Lung (tissue), 12 donors: ENCODE results near the gene KHNYN. TPM values are rescaled to one million over a fixed set of nuclear protein-coding genes. Genes with fewer than 3 reads are reported as not detected.

Source experiments
- ATAC-seq: fragments of 200-7000 bp; cut with Tn5 transposase; one replicate; pipeline ENCODE4 v1.9.1; 2020; ENCODE audit warnings: moderate number of reproducible peaks; ENCODE audit not compliant: insufficient read depth, low FRiP score
- DNase-seq, 3 donors: peaks; one replicate each; pipeline ENCODE4 v3.0.0-alpha.2; 2013 to 2017
- H3K27ac ChIP-seq, 2 donors: one replicate each; pipeline ENCODE4 v1.5.1; 2013; ENCODE audit warnings: mild to moderate bottlenecking in 2 of 2, moderate library complexity in 2 of 2, control low read depth in 1 of 2, inconsistent platforms in 1 of 2, low read depth in 1 of 2, low read length in 1 of 2
- H3K27me3 ChIP-seq, 3 donors: one replicate each; pipeline ENCODE4 v1.5.1; 2013; ENCODE audit warnings: low read length in 2 of 3; ENCODE audit not compliant: control insufficient read depth in 3 of 3, insufficient read depth in 3 of 3
- H3K36me3 ChIP-seq, 4 donors: one replicate each; pipeline ENCODE4 v1.5.1; 2013; ENCODE audit warnings: low read length in 4 of 4, mild to moderate bottlenecking in 1 of 4, moderate library complexity in 1 of 4; ENCODE audit not compliant: control insufficient read depth in 4 of 4, insufficient read depth in 4 of 4
- H3K4me1 ChIP-seq, 5 donors: one replicate each; pipeline ENCODE4 v1.5.1; 2013; ENCODE audit warnings: low read length in 5 of 5, mild to moderate bottlenecking in 2 of 5, moderate library complexity in 1 of 5; ENCODE audit not compliant: control insufficient read depth in 5 of 5, insufficient read depth in 5 of 5
- H3K4me3 ChIP-seq: one replicate; pipeline ENCODE4 v1.5.1; 2013; ENCODE audit warnings: mild to moderate bottlenecking, control low read depth, moderate library complexity
- H3K9ac ChIP-seq, 2 donors: one replicate each; pipeline ENCODE4 v1.5.1; 2013; ENCODE audit warnings: low read length in 2 of 2, control low read depth in 1 of 2; ENCODE audit not compliant: insufficient read depth in 1 of 2
- H3K9me3 ChIP-seq, 4 donors: one replicate each; pipeline ENCODE4 v1.5.1; 2013; ENCODE audit warnings: low read length in 3 of 4, mild to moderate bottlenecking in 1 of 4, moderate library complexity in 1 of 4; ENCODE audit not compliant: control insufficient read depth in 4 of 4, insufficient read depth in 3 of 4
- WGBS, 2 donors: extraction: QIAGEN DNeasy Blood & Tissue Kit; methylation state at CpG; one replicate each; pipeline ENCODE4 v1.1.7; 2013; 5-methylcytosine and 5-hydroxymethylcytosine counted together
- polyA plus RNA-seq, 2 donors: library from polyadenylated mRNA; stranded (reverse); fragments of 200-250 nt; gene quantifications; one replicate each; pipeline ENCODE4 v1.2.1, GENCODE V29; 2013
- total RNA-seq, 2 donors: library from RNA; depleted of rRNA in 1 of 2; stranded (reverse); fragments of >200 nt in 1 of 2; gene quantifications; one replicate each; pipeline ENCODE4 v1.2.1, GENCODE V29; 2014 to 2021
- TF ChIP-seq, protein P1 (sequence below): IDR thresholded peaks from 2 replicates; pipeline ENCODE4 v1.5.1; 2012; ENCODE audit warnings: mild to moderate bottlenecking; ENCODE audit errors: control extremely low read depth, extremely low read depth
- donor health status: control.
- donor health status: control.
- donor health status: Bipolar disorder and iron deficiency.
- donor health status: healthy.
- donor health status: DM: yes; HTN: yes; CAD: no.

The KHNYN gene
- total and polyA plus RNA-seq, 4 donors: 27.0 to 60.2 (median 41.1) TPM

DNA sequence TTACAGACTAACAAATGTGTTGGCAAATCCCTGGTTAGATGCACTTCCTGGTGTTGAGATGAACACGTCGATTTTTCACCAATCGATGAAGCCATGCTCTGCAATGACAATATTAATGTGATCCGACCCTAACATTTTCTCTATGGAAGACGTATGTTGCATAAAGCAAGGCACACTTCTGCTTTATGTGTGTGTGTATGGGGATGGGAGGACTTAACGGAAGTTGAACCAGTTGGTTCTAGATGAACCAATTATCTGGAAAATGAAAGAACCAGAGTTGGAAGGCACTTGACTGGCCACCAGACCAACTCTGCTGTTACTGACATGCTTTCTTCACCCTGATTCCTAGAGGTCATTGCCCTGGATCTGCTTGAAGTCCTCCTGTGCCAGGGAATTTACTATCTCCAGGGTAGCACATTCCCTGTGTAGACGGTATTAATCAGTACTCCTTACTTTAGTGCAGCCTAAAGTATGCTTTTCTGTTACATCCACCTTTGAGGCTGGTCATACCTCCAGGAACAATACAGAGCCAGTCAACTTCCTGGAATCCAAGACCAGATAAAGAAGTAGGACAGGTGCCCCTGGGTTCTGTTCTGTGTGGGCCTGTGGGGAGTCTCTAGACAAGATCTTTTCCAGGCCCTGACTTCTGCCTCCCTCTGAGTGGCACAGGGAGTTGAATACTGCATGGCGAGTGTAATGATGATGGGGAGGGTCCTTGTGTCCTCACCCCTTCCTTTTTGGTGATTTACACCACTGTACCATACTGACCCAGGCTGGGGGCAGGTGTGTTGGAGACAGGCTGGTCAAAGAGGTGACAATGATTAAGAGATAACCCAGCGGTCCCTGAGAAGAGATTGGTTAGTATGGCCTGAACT is 8.7 kb downstream of the KHNYN start:
- H3K4me3 ChIP-seq: no peak overlapping the region
- ATAC-seq: no peak
- no peaks in the 10 kb centered on the region for H3K27me3 ChIP-seq
- peak overlapping the region in 1 of 2 donors; percentile 51 for H3K27ac ChIP-seq
- DNase-seq: no peak
- peaks cover 4 to 13% (median 4%) of the 10 kb centered on the region in 5 donors for H3K4me1 ChIP-seq
- 57 to 68% methylated on average over 9 of the region's 9 CpGs for WGBS, 2 donors
- no peak overlapping the region for H3K9ac ChIP-seq
- H3K9me3 ChIP-seq: no peaks in the 10 kb centered on the region
- TF ChIP-seq, protein P1, sequence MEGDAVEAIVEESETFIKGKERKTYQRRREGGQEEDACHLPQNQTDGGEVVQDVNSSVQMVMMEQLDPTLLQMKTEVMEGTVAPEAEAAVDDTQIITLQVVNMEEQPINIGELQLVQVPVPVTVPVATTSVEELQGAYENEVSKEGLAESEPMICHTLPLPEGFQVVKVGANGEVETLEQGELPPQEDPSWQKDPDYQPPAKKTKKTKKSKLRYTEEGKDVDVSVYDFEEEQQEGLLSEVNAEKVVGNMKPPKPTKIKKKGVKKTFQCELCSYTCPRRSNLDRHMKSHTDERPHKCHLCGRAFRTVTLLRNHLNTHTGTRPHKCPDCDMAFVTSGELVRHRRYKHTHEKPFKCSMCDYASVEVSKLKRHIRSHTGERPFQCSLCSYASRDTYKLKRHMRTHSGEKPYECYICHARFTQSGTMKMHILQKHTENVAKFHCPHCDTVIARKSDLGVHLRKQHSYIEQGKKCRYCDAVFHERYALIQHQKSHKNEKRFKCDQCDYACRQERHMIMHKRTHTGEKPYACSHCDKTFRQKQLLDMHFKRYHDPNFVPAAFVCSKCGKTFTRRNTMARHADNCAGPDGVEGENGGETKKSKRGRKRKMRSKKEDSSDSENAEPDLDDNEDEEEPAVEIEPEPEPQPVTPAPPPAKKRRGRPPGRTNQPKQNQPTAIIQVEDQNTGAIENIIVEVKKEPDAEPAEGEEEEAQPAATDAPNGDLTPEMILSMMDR: no peak
- H3K36me3 ChIP-seq: peaks cover 6 to 44% (median 39%) of the 10 kb centered on the region in 4 donors

DNA sequence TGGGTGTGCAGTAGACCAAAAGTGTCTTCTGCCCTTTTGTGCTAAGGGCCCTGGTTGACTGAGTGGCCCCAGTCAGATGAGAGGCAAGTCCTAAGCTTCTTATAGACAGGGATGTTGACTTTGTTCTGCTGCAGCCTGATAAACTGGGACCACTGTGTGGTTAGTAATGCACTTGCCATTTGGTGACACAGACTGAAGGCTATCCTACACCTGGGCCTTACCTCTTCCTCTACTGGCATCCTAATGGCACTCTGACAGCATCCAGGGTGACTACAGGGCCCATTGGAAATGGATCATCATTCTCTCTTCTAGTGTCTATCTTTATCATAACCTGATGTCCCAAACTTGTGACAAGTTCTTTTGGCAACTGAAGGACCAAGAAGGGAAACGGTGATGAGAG is 9.5 kb downstream of the KHNYN start:
- no peak overlapping the region for H3K27ac ChIP-seq
- 80 to 86% methylated on average over 1 of the region's 1 CpG for WGBS, 2 donors

DNA sequence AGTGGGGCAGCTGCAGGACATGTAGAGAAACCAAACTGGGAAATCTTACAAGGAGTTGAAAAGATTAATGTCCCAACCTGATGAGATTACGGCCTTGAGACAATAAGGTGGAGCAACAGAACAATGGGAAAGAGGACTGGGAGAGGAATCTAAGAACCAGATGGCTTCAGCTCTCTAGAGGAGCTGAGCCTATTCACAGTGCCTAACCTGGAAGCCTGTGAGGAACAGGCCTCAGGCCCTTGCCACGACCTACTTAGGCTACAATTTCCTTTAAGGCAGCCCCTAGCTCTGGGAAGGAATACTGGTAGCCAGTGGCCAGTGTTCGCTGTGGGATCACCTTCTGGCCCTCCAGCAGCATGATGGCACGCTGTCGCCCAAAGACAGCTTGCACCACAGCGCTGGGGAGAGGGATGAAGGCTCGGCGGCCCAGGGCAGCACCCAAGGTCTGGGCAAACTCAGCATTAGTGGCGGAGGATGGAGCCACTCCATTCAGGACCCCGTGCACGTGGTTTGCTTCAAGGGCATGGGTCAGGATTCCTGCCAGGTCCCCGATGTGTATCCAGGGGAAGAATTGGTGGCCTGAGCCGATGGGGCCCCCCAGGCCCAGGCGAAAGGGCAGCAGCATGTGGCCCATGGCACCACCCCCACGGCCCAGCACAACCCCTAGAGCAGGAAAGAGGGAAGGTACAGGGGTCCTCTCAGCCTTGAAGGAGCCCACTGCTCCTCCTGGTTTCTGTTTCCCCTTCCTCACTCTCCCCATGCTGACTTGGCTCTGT is 10.3 kb downstream of the KHNYN start:
- 85 to 87% methylated on average over 15 of the region's 15 CpGs for WGBS, 2 donors
- DNase-seq (no peak), ATAC-seq (no peak)
- TF ChIP-seq, protein P1: no peak
- Histone ChIP-seq H3K9me3 (no peaks in the 10 kb centered on the region), H3K4me1 (peaks cover 4 to 16% (median 5%) of the 10 kb centered on the region in 5 donors), H3K27me3 (no peaks in the 10 kb centered on the region), H3K9ac (no peak overlapping the region), H3K36me3 (peaks cover 6 to 42% (median 35%) of the 10 kb centered on the region in 4 donors), H3K4me3 (no peak overlapping the region), H3K27ac (peak overlapping the region in 1 of 2 donors; percentile 18)

More for the DNA sequence above, 9.5 kb downstream of the KHNYN start:
- TF ChIP-seq, protein P1: no peak
- Histone ChIP-seq H3K36me3 (peaks cover 6 to 42% (median 37%) of the 10 kb centered on the region in 4 donors), H3K9me3 (no peaks in the 10 kb centered on the region), H3K27me3 (no peaks in the 10 kb centered on the region), H3K9ac (no peak overlapping the region), H3K4me3 (no peak overlapping the region), H3K4me1 (peaks cover 4 to 16% (median 5%) of the 10 kb centered on the region in 5 donors)
- no peak for ATAC-seq
- no peak for DNase-seq
